ENCODE results near the gene HAUS8. TPM values are rescaled to one million over a fixed set of nuclear protein-coding genes. Genes with fewer than 3 reads are reported as not detected.

Gene HAUS8
- total and polyA plus RNA-seq, 10 of the 15 experiments (the other 5 are each of a cell fraction or from before 2014, with no cell fraction given), result 22.7 to 43.9 (median 34.4) TPM

GRCh38 chr19:17052439-17052838, 22.8 kb downstream of the HAUS8 start:
- H3K4me3 ChIP-seq, result no peak overlapping the region
- H3K36me3 ChIP-seq (ENCODE audit: control insufficient read depth in 2 of 2, insufficient read depth in 2 of 2, low read length in 1 of 2), result peaks cover 13 to 24% of the 10 kb centered on the region in 2 experiments; a peak in 3 of 4 replicates
- H4K20me1 ChIP-seq (ENCODE audit: control insufficient read depth, insufficient read depth), result no peaks in the 10 kb centered on the region
- FAIRE-seq, result no peak
- no peak overlapping the region for H3K9ac ChIP-seq (ENCODE audit: control insufficient read depth, insufficient read depth, low read length)
- ChIA-PET RAD21 (ENCODE audit: unreplicated experiment) (interaction anchor here (1.2 kb wide), 2 partner anchors 273 to 337 kb away, joined by 3 read pairs; no protein-coding TSS in a partner anchor), CTCF (interaction anchor here (0.5 to 2.2 kb wide), 9 partner anchors 216 to 1534 kb away, joined by 3 to 17 read pairs (median 7); partner anchors contain the start of genes ANKLE1 and SIN3B), SMC1A (ENCODE audit: uncharacterized antibody, unreplicated experiment) (interaction anchor here (0.6 to 1.5 kb wide), 4 partner anchors 13 to 337 kb away, joined by 3 to 7 read pairs (median 4); partner anchors contain the start of gene NWD1), POLR2A (no interaction called here)
- no peak for DNase-seq (ENCODE audit: low read depth, low spot score)
- intact Hi-C loops (cut with micrococcal nuclease; ENCODE audit: unreplicated experiment), result loop anchor here (1.0 to 2.0 kb wide), 3 partner anchors 216 to 338 kb away; no protein-coding TSS in a partner anchor
- WGBS (ENCODE audit: insufficient coverage, insufficient replicate concordance, low lambda C conversion rate, missing lambda C conversion rate), result 77% methylated on average over 7 of the region's 8 CpGs
- BruUV-seq (replicated peaks), result no TSS peak
- no peaks in the 10 kb centered on the region for H3K9me3 ChIP-seq (replicated peaks; ENCODE audit: control insufficient read depth, insufficient read depth, low read length)
- H3K4me2 ChIP-seq (ENCODE audit: control insufficient read depth, insufficient read depth), result no peak overlapping the region
- H3K79me2 ChIP-seq (ENCODE audit: control insufficient read depth, insufficient read depth, low read length), result no peaks in the 10 kb centered on the region
- in situ Hi-C loops (cut with MboI), result no loop called here
- H2AFZ ChIP-seq (ENCODE audit: control insufficient read depth, low read depth, low read length), result no peak overlapping the region
- TF ChIP-seq, protein P1, sequence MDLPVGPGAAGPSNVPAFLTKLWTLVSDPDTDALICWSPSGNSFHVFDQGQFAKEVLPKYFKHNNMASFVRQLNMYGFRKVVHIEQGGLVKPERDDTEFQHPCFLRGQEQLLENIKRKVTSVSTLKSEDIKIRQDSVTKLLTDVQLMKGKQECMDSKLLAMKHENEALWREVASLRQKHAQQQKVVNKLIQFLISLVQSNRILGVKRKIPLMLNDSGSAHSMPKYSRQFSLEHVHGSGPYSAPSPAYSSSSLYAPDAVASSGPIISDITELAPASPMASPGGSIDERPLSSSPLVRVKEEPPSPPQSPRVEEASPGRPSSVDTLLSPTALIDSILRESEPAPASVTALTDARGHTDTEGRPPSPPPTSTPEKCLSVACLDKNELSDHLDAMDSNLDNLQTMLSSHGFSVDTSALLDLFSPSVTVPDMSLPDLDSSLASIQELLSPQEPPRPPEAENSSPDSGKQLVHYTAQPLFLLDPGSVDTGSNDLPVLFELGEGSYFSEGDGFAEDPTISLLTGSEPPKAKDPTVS (IDR thresholded peaks at IDR 0.05; ENCODE audit: low read depth, low read length), result no peak
- TF ChIP-seq SIN3A (IDR thresholded peaks at IDR 0.05; ENCODE audit: low read depth, low read length), result no peak
- peak; percentile 47 for TF ChIP-seq RAD21 (IDR thresholded peaks at IDR 0.05; ENCODE audit: insufficient read depth, low read depth, low read length)
- TF ChIP-seq BCL3 (IDR thresholded peaks at IDR 0.05; ENCODE audit: borderline replicate concordance, insufficient read depth, low read depth, low read length, poor library complexity, severe bottlenecking), result no peak
- no peak for TF ChIP-seq ZBTB33 (IDR thresholded peaks at IDR 0.05)
- TF ChIP-seq CTCF (IDR thresholded peaks at IDR 0.05 in 2 of 3, conservative IDR thresholded peaks at IDR 0.05 in 1 of 3; ENCODE audit: control insufficient read depth in 2 of 3, extremely low read depth in 1 of 3, insufficient read depth in 1 of 3, low read depth in 3 of 3, low read length in 3 of 3), result peak; percentile 40 to 52 (median 40); a peak in 5 of 6 replicates
- TF ChIP-seq SMC3 (IDR thresholded peaks at IDR 0.05; ENCODE audit: borderline replicate concordance, low read length), result peak; percentile 58
- no peak for TF ChIP-seq CBX3 (IDR thresholded peaks at IDR 0.05; ENCODE audit: borderline replicate concordance, low read depth)
- TF ChIP-seq SRF (IDR thresholded peaks at IDR 0.05; ENCODE audit: low read depth in 2 of 2, low read length in 2 of 2), result no peak
- no peak for TF ChIP-seq CHD2 (IDR thresholded peaks at IDR 0.05; ENCODE audit: borderline replicate concordance, low read depth, low read length)
- H3K4me1 ChIP-seq (ENCODE audit: control insufficient read depth, insufficient read depth, low read length), result no peaks in the 10 kb centered on the region
- no peaks in the 10 kb centered on the region for H3K27me3 ChIP-seq (replicated peaks in 1 of 2; ENCODE audit: control insufficient read depth in 2 of 2, insufficient read depth in 2 of 2, low read length in 1 of 2)
- ATAC-seq, result peak; percentile 59; the same call in 2 of the 3 replicates
- no peak overlapping the region for H3K27ac ChIP-seq (ENCODE audit: control insufficient read depth, insufficient read depth)
